Keratinocyte (primary cell): ENCODE measurements around the gene NMB.

Experiments used
- CTCF ChIP-seq, 3 experiments: IDR thresholded peaks in 1 of 3; conservative IDR thresholded peaks in 1 of 3; optimal IDR thresholded peaks in 1 of 3; 2 replicates in 2 of 3; 3 replicates in 1 of 3; pipeline versions ENCODE3 to v1.5.1; 2011; ENCODE audit warnings: low read length in 3 of 3, mild to moderate bottlenecking in 3 of 3, moderate library complexity in 2 of 3, control low read depth in 1 of 3, inconsistent platforms in 1 of 3; ENCODE audit not compliant: insufficient read depth in 2 of 3; ENCODE audit errors: extremely low read depth in 1 of 3
- EZH2 ChIP-seq: IDR thresholded peaks from one replicate; pipeline ENCODE4 v1.6.1; 2012; ENCODE audit warnings: inconsistent platforms, mild to moderate bottlenecking, low read length, moderate library complexity

- TF ChIP-seq EZH2 (no peak), CTCF (optimal IDR thresholded peaks at IDR 0.05 in 1 of 3, IDR thresholded peaks at IDR 0.05 in 1 of 3, conservative IDR thresholded peaks at IDR 0.05 in 1 of 3; ENCODE audit: extremely low read depth in 1 of 3, insufficient read depth in 2 of 3, low read length in 3 of 3) (no peak)
Observed at GRCh38 chr15:84658788-84659411, 901 bp upstream of the NMB start.
